ENCODE results near the gene CXCL17. TPM values are rescaled to one million over a fixed set of nuclear protein-coding genes. Genes with fewer than 3 reads are reported as not detected.

Gene CXCL17
- total RNA-seq, 1 donor from 2014 or later = 150 TPM

- peak overlapping the region; percentile 20 for H3K27ac ChIP-seq
- no peaks in the 10 kb centered on the region for H3K36me3 ChIP-seq
- H3K27me3 ChIP-seq = no peaks in the 10 kb centered on the region
- DNase-seq (no peak), ATAC-seq (peak; percentile 73)
- H3K4me1 ChIP-seq = peaks cover 19% of the 10 kb centered on the region
- no peaks in the 10 kb centered on the region for H3K9me3 ChIP-seq
- TF ChIP-seq, protein P1, sequence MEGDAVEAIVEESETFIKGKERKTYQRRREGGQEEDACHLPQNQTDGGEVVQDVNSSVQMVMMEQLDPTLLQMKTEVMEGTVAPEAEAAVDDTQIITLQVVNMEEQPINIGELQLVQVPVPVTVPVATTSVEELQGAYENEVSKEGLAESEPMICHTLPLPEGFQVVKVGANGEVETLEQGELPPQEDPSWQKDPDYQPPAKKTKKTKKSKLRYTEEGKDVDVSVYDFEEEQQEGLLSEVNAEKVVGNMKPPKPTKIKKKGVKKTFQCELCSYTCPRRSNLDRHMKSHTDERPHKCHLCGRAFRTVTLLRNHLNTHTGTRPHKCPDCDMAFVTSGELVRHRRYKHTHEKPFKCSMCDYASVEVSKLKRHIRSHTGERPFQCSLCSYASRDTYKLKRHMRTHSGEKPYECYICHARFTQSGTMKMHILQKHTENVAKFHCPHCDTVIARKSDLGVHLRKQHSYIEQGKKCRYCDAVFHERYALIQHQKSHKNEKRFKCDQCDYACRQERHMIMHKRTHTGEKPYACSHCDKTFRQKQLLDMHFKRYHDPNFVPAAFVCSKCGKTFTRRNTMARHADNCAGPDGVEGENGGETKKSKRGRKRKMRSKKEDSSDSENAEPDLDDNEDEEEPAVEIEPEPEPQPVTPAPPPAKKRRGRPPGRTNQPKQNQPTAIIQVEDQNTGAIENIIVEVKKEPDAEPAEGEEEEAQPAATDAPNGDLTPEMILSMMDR (IDR thresholded peaks at IDR 0.05) = no peak
- intact Hi-C loops (cut with DNase I) = no loop called here
- H3K4me3 ChIP-seq = no peak overlapping the region
These were observed 37.8 kb upstream of the CXCL17 start for GRCh38 chr19:42480335-42481095.

GRCh38 chr19:42479736-42480135 is 37.0 kb upstream of the CXCL17 start:
- Histone ChIP-seq H3K36me3 (no peaks in the 10 kb centered on the region), H3K4me3 (no peak overlapping the region), H3K4me1 (peaks cover 19% of the 10 kb centered on the region), H3K9me3 (no peaks in the 10 kb centered on the region), H3K27ac (no peak overlapping the region), H3K27me3 (no peaks in the 10 kb centered on the region)
- TF ChIP-seq, protein P1 (IDR thresholded peaks at IDR 0.05) = no peak
- intact Hi-C loops (cut with DNase I) = no loop called here
- no peak for ATAC-seq
- no peak for DNase-seq

GRCh38 chr19:42478765-42479311 is 36.1 kb upstream of the CXCL17 start:
- no peak for DNase-seq
- TF ChIP-seq, protein P1 (IDR thresholded peaks at IDR 0.05) = no peak
- H3K4me3 ChIP-seq = no peak overlapping the region
- no peaks in the 10 kb centered on the region for H3K9me3 ChIP-seq
- no peak overlapping the region for H3K27ac ChIP-seq
- no peaks in the 10 kb centered on the region for H3K27me3 ChIP-seq
- intact Hi-C loops (cut with DNase I) = no loop called here
- no peaks in the 10 kb centered on the region for H3K36me3 ChIP-seq
- H3K4me1 ChIP-seq = peaks cover 19% of the 10 kb centered on the region
- no peak for ATAC-seq

GRCh38 chr19:42477933-42478332 is 35.2 kb upstream of the CXCL17 start:
- no peak for DNase-seq
- Histone ChIP-seq H3K4me1 (peaks cover 19% of the 10 kb centered on the region), H3K9me3 (no peaks in the 10 kb centered on the region), H3K27me3 (no peaks in the 10 kb centered on the region), H3K27ac (no peak overlapping the region), H3K36me3 (no peaks in the 10 kb centered on the region), H3K4me3 (no peak overlapping the region)
- TF ChIP-seq, protein P1 (IDR thresholded peaks at IDR 0.05) = no peak
- ATAC-seq = no peak
- intact Hi-C loops (cut with DNase I) = no loop called here

DNA sequence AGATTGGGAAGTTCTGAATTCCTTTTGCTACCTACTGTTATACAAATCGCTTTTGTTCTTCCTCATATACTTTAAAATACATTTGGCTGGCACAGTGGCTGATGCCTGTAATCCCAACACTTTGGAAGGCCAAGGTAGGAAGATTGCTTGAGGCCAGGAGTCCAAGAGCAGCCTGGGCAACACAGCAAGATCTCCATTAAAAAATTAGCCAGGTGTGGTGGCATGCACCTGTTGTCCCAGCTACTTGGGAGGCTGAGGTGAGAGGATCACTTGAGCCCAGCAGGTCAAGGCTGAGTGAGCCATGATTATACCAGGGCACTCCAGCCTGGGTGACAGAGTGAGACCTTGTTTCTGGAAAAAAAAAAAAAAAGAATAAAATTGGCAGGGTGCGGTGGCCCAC is 34.4 kb upstream of the CXCL17 start:
- Histone ChIP-seq H3K27ac (no peak overlapping the region), H3K4me1 (peaks cover 19% of the 10 kb centered on the region), H3K9me3 (no peaks in the 10 kb centered on the region), H3K4me3 (no peak overlapping the region), H3K36me3 (no peaks in the 10 kb centered on the region), H3K27me3 (no peaks in the 10 kb centered on the region)
- DNase-seq (no peak), ATAC-seq (no peak)
- TF ChIP-seq, protein P1 (IDR thresholded peaks at IDR 0.05) = no peak
- intact Hi-C loops (cut with DNase I) = no loop called here
